ENCODE results near the gene FLRT1.
A peak's percentile ranks its signal among the peaks of the same experiment; 100 is the strongest.

Gene FLRT1, protein sequence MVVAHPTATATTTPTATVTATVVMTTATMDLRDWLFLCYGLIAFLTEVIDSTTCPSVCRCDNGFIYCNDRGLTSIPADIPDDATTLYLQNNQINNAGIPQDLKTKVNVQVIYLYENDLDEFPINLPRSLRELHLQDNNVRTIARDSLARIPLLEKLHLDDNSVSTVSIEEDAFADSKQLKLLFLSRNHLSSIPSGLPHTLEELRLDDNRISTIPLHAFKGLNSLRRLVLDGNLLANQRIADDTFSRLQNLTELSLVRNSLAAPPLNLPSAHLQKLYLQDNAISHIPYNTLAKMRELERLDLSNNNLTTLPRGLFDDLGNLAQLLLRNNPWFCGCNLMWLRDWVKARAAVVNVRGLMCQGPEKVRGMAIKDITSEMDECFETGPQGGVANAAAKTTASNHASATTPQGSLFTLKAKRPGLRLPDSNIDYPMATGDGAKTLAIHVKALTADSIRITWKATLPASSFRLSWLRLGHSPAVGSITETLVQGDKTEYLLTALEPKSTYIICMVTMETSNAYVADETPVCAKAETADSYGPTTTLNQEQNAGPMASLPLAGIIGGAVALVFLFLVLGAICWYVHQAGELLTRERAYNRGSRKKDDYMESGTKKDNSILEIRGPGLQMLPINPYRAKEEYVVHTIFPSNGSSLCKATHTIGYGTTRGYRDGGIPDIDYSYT

DNA sequence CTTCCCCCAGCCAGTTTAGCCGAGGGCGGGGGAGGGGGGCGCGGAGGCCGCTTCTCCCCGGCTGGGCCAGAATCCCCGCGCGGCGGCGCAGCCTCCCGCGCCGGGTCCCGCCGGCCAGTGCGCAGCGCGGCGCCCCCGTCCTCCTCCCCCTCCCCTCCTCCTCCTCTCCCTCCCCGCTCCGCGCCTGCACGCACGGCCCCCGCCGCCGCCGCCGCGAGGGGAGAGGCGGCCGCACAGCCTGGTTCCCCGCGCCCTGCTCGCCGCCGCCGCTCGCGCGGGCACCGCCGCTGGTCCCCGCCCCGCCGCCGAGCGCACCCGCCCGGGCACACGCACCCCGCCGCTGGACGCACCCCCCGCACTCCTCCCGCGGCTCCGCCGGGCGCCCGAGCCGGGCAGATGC is at the start of gene FLRT1:
TSS of gene FLRT1 (plus strand) at position 356 of the 400 bp plus-strand sequence. CDS start 80,337 bp downstream, outside the sequence.
- no peak for DNase-seq

DNA sequence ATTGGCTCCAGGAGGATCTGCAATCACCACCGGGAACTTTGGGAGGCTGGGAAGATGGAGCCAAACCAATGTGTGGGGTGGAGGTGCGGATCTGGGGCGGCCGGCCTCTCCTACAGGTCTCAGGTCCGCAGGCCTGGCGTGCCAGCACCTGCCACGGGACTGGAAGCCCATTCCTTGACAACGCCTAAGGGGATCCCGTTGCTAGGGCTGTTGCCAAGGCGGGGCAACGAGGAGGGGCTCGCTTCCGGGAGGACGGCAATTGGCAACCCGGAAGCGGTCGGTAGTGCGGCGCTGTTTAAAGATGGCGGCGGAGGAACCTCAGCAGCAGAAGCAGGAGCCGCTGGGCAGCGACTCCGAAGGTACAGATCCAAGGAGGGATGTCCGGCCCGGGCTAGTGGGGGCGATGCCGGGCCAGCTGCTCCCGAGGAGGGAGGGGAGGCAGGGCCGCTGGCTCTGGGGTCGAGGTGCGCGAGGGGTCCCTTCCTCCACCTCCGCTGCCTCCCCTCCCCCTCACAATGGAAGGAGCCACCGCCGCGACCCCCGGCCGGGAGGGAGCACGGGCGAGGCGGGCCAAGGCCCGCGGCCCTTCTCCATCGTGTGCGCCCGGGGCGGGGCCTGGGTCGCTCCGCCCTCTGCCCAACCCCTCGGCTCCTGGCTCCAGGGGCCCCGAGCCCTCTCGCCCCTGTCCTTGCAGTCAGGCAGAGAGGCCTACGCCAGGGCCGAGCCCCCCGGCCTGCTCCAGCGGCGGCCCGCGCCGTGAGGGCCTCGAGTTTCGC is 49.4 kb upstream of the FLRT1 start, which contains the start of gene OTUB1:
TSS of gene OTUB1 (plus strand) at position 283 of the 776 bp plus-strand sequence. CDS start at position 302, 19 bp downstream.
- peak; percentile 93 for DNase-seq

DNA sequence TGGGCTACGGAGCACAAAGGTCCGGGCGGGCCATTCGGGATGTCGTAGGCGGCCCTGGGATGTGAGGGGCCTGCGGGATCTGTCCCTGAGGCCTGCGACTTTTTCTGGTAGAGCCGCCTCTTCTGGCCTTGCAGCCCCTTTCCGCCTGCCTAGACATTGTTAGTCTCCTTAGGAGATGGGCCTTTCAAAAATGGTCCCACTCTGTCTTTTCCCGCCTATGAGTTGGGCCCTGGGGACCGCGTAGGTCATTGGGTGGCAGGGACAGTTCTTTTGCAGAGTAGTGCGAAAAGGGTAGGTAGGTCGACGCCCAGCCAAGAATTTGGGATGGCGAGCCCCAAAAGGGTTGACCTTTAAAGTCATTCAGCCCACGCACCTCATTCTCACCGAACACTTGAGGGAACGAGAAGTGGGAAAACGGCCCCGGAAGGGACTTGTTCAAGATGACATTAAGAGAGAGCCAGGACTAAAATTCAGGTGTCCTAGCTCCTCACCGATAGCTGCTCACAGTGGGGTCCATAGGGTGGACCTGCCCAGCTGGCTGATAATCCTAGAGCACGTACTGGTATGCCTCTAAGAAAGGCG is 48.7 kb upstream of the FLRT1 start:
- DNase-seq: no peak

DNA sequence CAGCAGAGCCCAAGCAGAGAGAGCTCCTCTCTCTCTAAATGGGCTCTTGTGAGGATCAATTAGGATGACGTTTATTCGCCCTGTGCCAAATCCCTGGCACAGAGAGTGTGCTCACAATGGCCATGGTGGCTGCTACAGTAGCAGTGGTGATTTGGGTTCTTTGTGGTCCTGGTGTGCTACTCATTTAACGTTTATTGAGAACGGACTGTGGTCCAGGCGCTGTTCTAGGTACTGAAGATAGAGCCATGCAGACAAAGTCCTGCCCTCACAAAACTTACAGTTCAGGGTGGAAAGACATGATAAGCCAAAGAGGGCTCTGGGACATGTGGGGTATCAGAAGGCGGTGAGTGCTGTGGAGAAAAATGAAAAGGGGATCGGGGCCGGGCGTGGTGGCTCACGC is 44.2 kb upstream of the FLRT1 start:
- no peak for DNase-seq

DNA sequence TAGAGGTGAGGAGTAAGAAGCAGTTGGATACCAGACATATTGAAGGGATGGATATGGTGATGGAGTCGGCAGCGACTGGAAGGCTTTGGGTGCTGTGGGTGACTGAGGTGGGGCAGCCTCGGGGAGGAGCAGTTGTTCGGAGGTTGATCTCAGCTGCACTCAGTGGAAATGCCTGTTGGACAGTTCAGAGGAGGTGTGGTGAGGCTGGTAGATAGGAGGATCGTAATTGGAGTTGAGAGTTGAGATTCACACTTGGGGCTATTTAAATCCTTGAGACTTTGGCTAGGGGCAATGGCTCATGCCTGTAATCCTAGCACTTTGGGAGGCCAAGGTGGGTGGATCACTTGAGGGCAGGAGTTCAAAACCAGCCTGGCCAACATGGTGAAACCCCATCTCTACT is 42.6 kb upstream of the FLRT1 start:
- DNase-seq: no peak

DNA sequence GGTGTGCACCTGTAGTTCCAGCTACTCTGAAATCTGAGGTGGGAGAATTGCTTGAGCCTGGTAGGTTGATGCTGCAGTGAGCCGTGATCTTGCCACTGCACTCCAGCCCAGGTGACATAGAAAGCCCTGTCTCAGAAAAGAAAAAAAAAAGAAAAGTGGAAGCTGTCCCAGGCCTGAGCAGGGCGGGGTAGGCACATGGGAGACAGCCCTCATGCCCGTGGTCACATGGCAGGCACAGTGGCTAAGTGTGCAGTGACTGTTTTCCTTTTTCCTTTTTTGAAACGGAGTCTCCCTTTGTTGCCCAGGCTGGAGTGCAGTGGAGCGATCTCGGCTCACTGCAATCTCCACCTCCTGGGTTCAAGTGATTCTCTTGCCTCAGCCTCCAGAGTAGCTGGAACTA is 41.7 kb upstream of the FLRT1 start:
- DNase-seq: no peak

DNA sequence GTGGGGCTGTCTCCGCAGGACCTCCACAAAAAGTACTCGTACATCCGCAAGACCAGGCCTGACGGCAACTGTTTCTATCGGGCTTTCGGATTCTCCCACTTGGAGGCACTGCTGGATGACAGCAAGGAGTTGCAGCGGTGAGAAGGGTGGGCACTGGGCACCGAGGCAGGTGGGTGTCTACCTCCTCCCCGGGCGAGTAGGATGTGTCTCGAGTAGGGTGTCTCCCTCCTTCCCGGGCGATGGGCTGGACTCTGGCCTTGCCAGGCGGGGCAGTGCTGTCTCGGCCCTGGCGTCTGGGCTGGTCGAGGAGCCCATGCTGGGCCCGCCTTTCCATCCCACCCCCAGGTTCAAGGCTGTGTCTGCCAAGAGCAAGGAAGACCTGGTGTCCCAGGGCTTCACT is 39.2 kb upstream of the FLRT1 start:
- DNase-seq: no peak

DNA sequence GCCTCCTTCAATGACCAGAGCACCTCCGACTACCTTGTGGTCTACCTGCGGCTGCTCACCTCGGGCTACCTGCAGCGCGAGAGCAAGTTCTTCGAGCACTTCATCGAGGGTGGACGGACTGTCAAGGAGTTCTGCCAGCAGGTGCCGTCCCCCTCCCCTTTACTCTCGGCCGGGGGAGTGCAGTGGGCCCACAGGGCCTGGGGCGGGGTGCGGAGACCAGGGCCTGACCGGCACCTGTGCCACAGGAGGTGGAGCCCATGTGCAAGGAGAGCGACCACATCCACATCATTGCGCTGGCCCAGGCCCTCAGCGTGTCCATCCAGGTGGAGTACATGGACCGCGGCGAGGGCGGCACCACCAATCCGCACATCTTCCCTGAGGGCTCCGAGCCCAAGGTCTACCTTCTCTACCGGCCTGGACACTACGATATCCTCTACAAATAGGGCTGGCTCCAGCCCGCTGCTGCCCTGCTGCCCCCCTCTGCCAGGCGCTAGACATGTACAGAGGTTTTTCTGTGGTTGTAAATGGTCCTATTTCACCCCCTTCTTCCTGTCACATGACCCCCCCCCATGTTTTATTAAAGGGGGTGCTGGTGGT is 38.5 kb upstream of the FLRT1 start:
- no peak for DNase-seq

DNA sequence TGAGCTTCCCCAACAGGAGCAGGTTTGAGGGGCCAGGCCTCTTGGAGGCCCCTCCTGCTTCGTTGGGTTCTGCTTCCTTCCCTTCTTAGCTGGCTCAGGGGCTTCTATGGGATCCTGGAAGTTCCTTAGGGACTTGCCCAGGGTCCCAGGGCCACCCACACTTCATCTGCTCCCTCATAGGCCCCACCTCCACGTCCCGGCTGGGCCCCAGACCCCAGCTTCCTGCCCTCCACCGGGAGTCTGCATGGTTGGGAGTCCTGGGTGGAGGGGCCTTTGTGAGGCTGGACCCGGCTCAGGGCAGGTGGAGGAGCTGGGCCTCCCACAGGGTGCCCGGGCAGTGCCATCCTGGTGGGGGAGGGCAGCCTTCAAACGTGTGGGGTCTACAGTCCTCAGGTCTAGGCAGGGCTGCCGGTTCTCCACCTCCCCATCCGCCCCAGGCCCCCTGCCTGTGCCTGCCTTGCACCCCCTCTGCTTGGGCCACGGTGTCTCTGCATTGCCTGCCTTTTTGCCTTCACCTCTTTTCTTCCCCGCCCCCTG is 37.9 kb upstream of the FLRT1 start:
- DNase-seq: no peak

DNA sequence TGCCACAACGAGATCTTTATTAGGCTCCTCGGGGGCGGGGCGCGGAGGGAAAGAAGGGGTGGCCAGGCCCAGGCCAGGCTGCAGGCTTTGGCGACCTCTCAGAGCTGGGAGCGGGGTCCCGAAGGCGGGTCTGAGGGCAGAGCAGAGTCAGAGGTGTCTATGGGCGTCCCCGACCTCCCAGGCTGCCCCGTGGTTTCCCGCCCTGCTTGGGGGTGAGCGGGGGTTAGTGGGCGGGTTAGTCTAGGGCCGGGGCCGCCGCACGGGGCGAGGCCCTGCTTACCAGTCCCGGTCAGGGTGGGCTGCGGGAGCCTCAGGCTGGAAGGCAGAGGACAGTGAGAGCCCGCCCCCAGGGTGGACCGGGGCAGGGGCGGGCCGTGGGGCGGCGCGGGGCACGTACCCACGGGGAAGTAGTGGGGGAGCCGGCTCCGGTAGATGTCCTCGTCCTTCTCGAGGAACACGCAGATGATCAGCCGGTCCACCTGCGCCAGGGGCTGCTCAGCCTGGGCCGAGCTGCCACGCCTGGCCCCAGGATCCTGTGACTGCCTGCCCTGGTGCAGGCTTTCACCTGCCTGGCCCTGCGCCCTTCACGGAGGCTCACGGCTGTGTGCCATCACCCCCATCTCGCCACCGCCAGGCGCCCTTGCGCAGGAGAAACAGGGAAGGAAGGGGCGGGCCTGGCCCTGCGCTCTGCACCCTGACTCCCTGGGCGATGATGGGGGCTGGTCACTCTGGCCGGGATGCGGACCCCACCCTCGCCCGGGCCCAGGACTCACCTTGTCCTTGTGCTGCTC is 37.0 kb upstream of the FLRT1 start:
- DNase-seq: no peak

DNA sequence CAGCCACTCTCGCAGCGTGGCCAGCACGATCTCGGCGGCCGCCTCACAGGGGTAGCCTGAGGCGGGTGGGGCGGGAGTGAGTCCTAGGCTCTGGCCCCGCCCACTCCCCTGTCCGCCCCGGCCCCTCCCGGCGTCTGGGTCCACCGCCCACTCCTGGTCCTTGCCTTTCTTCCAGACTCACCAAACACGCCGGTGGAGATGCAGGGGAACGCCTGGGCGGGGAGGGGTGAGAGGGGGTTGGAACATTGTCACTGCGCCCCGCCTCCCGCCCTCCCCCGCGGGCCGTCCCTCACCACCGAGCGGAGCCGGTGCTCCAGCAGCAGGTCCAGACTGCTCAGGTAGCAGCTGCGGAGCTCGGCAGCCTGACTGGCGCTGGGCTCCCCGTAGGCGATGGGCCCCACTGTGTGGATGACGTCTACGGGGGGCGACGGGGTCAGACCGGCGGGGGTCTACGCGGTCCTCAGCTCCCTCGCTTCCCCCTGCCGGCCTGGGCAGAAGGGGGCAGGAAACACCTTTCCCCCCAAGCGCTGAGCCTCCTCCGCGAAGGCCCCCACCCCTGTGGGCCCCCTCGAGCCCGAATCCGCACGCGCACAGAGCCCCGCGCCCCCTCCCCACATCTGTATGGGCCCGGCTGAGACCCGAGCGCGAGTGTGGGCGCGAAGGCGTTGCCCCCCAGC is 36.2 kb upstream of the FLRT1 start:
- DNase-seq: no peak

DNA sequence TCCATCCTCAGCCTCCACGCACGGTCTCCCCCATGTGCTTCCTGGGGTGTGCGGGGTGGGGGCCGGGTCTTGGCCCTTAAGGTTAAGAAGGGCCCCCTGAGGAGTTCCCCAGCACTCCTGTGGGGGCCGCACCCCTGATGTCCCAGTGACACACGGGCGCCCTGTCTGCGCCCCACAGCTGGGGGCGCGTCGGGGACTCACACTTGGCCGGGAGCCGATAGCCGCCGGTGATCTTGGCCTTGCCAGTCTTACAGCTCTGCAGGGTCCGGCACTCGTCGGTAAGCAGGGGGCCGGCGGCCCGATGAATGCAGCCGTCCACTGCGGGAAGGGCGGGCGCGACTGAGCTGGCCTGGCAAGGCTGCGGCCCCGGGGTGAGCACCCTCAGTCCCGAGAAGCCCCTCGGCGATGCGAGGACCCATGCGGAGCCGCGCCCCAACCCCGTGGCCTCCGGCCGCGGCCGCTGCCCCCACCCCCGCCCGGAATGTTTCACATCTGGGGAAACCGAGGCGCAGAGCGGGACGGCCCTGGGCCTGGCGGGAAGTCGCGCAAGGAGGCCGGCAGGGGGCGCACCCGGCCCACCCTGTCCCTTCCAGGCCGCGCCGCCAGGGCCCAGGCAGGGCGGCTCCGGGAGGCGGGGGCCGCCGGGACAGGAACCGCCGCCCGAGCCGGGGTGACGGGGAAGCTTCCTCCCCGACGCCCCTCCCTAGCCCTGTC is 35.5 kb upstream of the FLRT1 start:
- DNase-seq: no peak

DNA sequence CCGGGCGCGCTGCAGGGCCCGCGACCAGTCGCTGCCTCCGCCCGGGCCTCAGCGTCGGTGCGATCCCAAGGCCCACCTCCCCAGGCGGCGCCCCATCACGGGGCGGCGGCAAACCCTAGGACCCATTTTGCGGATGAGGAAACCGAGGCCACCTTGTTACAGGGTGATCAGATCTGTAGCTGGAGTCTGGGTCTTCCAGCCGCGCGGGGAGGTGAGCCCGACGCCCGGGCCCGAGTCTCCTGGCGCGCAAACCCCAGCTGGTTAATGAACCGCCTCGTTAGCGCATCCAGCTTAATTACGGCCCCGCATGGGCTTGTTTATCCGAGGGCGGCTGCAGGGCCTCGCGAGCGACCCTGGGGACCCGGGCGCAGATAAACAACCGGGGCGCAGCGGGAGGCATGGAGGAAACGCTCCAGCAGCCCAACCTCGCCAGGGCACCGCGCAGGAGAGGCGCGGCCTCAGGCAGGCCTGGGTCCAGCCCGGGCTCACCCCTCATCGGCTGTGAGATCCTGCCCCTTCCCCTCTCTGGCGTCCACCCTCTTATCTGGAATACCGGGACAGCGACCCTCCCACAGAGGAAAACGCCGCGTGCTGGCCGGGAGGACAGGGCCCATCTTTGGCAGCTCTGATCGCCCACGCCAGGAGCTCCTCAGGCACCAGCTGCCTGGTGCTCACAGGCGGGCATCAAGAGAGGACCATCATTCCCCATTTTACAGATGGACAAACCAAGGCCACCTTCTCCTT is 34.8 kb upstream of the FLRT1 start:
- no peak for DNase-seq

DNA sequence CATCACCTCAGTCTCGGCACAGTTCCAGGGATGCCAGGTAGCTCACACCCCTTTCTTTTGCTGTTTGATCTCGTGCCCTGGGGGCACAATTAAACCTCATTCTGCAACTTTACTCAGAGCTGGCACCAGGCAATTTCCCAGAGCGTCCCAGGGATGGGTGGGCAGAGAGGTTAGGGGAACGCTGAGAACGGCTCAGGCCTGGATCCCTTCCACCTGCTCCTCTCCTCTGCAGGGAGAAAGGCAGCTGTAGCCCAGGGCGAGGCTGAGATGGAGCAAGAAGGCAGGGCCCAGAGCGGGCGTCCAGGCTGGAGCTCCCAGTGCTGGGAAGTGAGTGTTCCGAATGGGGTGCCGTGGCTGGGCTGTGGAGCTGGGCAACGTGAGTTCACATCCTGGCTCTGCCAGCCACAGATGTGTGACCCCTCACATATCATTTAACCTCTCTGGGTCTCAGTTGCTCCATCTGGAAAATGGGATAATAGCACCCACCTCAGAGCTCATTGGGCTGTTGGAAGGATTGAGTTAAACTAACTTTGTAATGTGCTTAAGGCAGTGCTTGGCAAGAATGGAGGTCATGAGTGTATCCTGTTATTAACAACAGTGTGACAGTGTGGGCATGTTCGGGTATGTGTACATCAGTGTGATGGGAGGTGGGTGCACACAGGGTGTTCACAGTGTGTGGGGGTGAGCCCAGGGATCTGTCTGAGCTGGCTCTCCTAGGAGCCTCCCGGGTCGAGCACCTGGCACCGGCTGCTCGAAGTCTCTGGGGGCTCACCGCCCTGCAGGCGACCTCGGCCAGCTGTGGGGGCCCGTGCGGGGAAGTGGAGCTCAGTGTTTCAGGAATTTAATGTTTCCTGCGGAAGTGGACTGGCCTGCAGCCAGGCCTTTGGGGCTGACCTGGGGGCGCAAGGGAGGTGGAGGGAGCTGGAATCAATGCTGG is 34.0 kb upstream of the FLRT1 start:
- peak; percentile 30 for DNase-seq

DNA sequence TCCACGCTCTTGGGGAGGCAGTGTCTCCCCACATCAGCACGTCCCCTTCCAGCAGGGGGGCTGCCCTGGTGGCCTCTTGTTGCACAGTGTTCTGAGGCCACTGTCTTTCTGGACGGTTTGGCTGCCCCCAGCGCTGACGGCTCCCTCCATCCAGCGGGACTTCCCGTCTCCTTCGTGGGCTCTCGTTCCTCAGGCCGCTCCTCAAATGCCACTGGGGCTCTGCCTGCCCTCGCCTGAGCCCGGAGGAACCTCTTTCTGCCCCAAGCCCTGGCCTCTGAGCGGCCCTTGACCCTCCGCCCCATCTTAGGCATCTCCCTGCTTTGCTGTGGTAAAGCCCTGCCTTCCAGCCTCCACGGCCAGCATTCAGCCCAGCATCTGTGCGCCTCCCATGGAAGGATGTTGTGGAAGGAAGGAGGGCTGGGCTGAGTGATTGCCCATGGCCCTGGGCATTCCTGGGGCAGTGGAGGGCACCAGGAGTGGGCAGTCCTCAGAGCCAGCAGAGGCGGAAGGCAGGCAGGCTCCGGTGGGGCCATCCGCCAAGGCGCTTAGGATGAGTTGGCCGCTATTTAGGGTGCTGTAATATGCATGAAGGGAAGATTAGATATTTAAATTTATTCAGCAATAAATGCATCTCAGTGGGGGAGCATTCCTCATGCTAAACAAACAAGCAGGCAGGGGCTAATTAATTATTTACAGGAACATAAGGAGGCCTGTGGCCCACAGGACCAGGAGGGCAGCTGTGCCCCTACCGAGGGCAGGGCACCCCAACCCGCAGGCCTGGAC is 31.7 kb upstream of the FLRT1 start:
- no peak for DNase-seq

DNA sequence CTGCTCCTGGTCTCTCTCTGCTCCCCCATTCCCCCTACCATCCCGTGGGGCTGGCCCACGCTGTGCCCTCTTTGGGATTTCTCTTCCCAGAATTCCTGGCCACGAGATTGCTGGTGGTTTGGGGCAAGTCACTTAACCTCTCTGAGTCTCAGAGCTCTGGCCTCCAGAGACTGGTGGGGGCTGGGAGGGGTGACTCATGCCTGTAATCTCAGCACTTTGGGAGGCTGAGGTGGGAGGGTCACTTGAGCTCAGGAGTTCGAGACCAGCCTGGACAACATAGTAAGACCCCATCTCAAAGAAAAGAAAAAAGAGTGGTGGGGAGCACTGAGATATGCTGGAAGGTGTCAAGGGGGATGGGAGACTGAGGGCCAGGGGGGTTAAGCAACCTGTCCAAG is 31.1 kb upstream of the FLRT1 start:
- DNase-seq: no peak

DNA sequence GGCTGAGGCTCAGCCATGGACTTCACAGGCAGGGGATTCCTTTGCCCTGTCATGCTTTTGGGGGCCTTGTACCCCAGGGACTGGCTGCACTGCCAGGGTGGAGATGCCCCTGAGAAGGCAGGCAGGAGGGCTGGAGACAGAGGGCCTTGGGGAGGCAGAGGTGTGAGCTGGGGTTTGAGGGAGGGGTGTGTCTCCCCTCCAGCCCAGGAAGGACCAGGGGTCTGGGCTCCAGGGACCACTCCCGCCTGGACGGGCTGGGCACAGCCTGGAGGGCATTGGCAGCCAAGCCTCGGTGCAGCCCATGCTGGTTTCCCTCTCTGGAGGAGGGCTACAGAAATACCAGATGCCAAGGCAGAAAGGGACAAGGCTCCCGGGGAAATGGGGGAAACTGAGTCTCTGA is 30.0 kb upstream of the FLRT1 start:
- no peak for DNase-seq

DNA sequence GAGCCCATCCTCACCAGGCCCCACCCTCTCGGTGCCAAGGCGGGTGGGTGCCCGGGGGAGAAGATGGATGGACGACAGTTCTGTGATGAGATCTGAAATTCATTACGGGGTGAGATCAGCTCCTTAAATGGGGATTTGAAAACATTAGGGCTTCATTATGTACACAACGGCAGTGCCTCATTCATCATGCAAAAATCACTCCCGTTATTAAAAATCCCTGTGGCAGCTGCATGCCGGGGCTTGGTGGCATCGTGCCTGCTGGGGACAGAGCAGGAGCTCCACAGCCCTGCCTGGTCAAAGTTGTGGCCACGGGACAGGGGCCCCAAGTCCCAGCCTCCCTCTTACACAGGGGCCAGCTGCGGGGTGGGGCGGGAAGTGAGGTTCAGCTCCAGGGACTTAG is 29.3 kb upstream of the FLRT1 start:
- no peak for DNase-seq

All from NCI-H1092 treated with DMSO at 0.1 percent for 48 hours (cell line).